Sigmoid colon (tissue), 7 donors: Measurements from ENCODE around the gene UTS2. TPM values are rescaled to one million over a fixed set of nuclear protein-coding genes. Genes with fewer than 3 reads are reported as not detected.

ENCODE experiments used
- DNase-seq: peaks from one replicate; pipeline ENCODE4 v3.0.0-alpha.2; 2019
- H3K27ac ChIP-seq, 4 donors: fragments of 200-600 bp; sonication (generic); one replicate each; pipeline ENCODE4 v1.5.1; 2016 to 2019; ENCODE audit warnings: mild to moderate bottlenecking in 1 of 4
- H3K27me3 ChIP-seq, 3 donors: fragments of 200-600 bp; sonication (generic); one replicate each; pipeline ENCODE4 v1.5.1; 2019; ENCODE audit warnings: mild to moderate bottlenecking in 1 of 3
- H3K36me3 ChIP-seq, 4 donors: fragments of 200-600 bp; sonication (generic); one replicate each; pipeline ENCODE4 v1.5.1; 2016 to 2019
- H3K4me1 ChIP-seq, 4 donors: fragments of 200-600 bp; sonication (generic); one replicate each; pipeline ENCODE4 v1.5.1; 2017 to 2019
- H3K4me3 ChIP-seq, 4 donors: fragments of 200-600 bp; sonication (generic); one replicate each; pipeline ENCODE4 v1.5.1; 2017 to 2019; ENCODE audit warnings: mild to moderate bottlenecking in 2 of 4, moderate library complexity in 1 of 4
- H3K9me3 ChIP-seq, 4 donors: fragments of 200-600 bp in 3 of 4; sonication (generic) in 3 of 4; one replicate each; pipeline versions ENCODE4 v1.5.1 to v1.6.1; 2013 to 2019
- EP300 ChIP-seq, 4 donors: sonication (generic); formaldehyde crosslinking; IDR thresholded peaks; one replicate each; pipeline ENCODE4 v1.6.1; 2017; ENCODE audit warnings: antibody characterized with exemption in 4 of 4
- POLR2A ChIP-seq, 2 donors: fragments of 450-650 bp; IDR thresholded peaks; one replicate each; pipeline ENCODE4 v1.6.1; 2016; ENCODE audit warnings: antibody characterized with exemption in 2 of 2, mild to moderate bottlenecking in 2 of 2, moderate library complexity in 2 of 2
- POLR2AphosphoS5 ChIP-seq, 4 donors: sonication (generic); formaldehyde crosslinking; IDR thresholded peaks; one replicate each; pipeline ENCODE4 v1.6.1; 2017; ENCODE audit warnings: antibody characterized with exemption in 4 of 4
- WGBS, 2 donors: extraction: QIAGEN DNeasy Blood & Tissue Kit; methylation state at CpG; one replicate each; pipeline ENCODE4 v1.1.7; 2013; 5-methylcytosine and 5-hydroxymethylcytosine counted together
- intact Hi-C: fragments of 100-400 bp; cut with DNase I; formaldehyde crosslinking; loops from one replicate; pipeline ENCODE4 v1.15.1; 2023
- polyA plus RNA-seq, 3 donors: library from polyadenylated mRNA; stranded (reverse); fragments of 200-250 nt; gene quantifications; one replicate each; pipeline ENCODE4 v1.2.3, GENCODE V29; 2013
- total RNA-seq, 4 donors: library from RNA; depleted of rRNA; stranded (reverse); fragments of >200 nt; gene quantifications; one replicate each; pipeline ENCODE4 v1.1.0, GENCODE V29; 2016
- TF ChIP-seq, protein P1 (sequence below), 4 experiments: fragments of 450-650 bp in 3 of 4; fragments of 200-600 bp in 1 of 4; IDR thresholded peaks; one replicate each; pipeline ENCODE4 v1.5.1; 2016 to 2019; ENCODE audit warnings: antibody characterized with exemption in 4 of 4, mild to moderate bottlenecking in 3 of 4, moderate library complexity in 2 of 4
- donor health status: healthy with polysubstance abuse.
- donor health status: Bipolar disorder and iron deficiency.
- donor health status: healthy.

Gene UTS2
- total and polyA plus RNA-seq, 7 donors, result 0.20 to 7.2 TPM; not detected in 5

DNA sequence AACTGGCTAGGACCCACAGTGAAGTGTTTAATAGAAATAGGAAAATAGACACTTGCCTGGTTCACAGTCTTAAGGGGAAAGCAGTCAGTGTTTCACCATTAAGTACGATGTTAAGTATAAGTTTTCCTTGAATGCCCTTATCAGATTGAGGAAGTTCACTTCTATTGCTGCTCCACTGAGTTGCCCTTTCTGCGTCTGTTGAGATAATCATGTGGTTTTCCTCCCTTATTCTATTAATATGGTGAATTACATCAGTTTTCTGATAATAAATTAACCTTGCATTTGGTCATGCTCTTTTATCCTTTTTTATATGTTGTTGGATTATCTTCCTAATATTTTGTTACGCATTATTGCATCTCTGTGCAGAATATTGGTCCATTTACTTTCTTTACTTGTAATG, 21.4 kb downstream of the UTS2 start:
- no peak for TF ChIP-seq POLR2A (IDR thresholded peaks at IDR 0.05)
- no peak for TF ChIP-seq EP300 (IDR thresholded peaks at IDR 0.05)
- TF ChIP-seq, protein P1, sequence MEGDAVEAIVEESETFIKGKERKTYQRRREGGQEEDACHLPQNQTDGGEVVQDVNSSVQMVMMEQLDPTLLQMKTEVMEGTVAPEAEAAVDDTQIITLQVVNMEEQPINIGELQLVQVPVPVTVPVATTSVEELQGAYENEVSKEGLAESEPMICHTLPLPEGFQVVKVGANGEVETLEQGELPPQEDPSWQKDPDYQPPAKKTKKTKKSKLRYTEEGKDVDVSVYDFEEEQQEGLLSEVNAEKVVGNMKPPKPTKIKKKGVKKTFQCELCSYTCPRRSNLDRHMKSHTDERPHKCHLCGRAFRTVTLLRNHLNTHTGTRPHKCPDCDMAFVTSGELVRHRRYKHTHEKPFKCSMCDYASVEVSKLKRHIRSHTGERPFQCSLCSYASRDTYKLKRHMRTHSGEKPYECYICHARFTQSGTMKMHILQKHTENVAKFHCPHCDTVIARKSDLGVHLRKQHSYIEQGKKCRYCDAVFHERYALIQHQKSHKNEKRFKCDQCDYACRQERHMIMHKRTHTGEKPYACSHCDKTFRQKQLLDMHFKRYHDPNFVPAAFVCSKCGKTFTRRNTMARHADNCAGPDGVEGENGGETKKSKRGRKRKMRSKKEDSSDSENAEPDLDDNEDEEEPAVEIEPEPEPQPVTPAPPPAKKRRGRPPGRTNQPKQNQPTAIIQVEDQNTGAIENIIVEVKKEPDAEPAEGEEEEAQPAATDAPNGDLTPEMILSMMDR (IDR thresholded peaks at IDR 0.05), result no peak
- no peak for TF ChIP-seq POLR2AphosphoS5 (IDR thresholded peaks at IDR 0.05)
- H3K9me3 ChIP-seq, result no peaks in the 10 kb centered on the region
- no peak overlapping the region for H3K4me3 ChIP-seq
- 59 to 75% methylated on average over 3 of the region's 3 CpGs for WGBS, 2 donors
- H3K4me1 ChIP-seq, result peaks cover 0 to 22% (median 5%) of the 10 kb centered on the region in 4 donors
- no peak for DNase-seq
- peaks cover 11 to 90% (median 29%) of the 10 kb centered on the region in 4 donors for H3K36me3 ChIP-seq
- H3K27ac ChIP-seq, result no peak overlapping the region
- intact Hi-C loops, result no loop called here
- H3K27me3 ChIP-seq, result no peaks in the 10 kb centered on the region

DNA sequence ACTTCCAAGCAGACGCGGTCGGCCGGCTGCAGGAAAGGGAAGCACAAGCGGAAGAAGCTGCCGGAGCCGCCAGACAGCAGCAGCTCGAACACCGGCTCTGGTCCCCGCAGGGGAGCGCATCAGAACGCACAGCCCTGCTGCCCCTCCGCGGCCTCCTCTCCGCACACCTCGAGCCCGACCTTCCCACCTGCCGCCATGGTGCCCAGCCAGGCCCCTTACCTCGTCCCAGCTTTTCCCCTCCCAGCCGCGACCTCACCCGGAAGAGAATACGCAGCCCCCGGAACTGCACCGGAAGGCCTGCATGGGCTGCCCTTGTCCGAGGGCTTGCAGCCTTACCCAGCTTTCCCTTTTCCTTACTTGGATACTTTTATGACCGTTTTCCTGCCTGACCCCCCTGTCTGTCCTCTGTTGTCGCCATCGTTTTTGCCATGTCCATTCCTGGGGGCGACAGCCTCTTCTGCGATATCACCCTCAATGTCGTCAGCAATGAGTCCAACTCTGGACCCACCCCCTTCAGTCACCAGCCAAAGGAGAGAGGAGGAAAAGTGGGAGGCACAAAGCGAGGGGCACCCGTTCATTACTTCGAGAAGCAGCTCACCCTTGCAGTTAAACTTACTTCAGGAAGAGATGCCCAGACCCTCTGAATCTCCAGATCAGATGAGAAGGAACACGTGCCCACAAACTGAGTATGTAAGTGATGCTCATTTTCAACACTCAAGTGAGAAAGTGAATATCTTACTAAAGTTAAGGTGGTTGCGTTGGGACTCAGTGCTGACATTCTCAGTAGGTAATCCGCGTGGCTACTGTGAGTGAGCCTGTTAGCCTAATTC, 25.5 kb downstream of the UTS2 start:
- 79 to 84% methylated on average over 39 of the region's 39 CpGs for WGBS, 2 donors
- Histone ChIP-seq H3K27me3 (no peaks in the 10 kb centered on the region), H3K27ac (peak overlapping the region in 2 of 4 donors; percentile 38 to 45), H3K36me3 (peaks cover 11 to 96% (median 27%) of the 10 kb centered on the region in 4 donors), H3K4me3 (peak overlapping the region in 3 of 4 donors; percentile 26 to 36 (median 33)), H3K9me3 (no peaks in the 10 kb centered on the region), H3K4me1 (peaks cover 0 to 11% (median 5%) of the 10 kb centered on the region in 4 donors)
- TF ChIP-seq POLR2AphosphoS5 (IDR thresholded peaks at IDR 0.05) (no peak), POLR2A (IDR thresholded peaks at IDR 0.05) (no peak), EP300 (IDR thresholded peaks at IDR 0.05) (no peak)
- TF ChIP-seq, protein P1 (IDR thresholded peaks at IDR 0.05), result no peak
- intact Hi-C loops, result no loop called here
- DNase-seq, result no peak

DNA sequence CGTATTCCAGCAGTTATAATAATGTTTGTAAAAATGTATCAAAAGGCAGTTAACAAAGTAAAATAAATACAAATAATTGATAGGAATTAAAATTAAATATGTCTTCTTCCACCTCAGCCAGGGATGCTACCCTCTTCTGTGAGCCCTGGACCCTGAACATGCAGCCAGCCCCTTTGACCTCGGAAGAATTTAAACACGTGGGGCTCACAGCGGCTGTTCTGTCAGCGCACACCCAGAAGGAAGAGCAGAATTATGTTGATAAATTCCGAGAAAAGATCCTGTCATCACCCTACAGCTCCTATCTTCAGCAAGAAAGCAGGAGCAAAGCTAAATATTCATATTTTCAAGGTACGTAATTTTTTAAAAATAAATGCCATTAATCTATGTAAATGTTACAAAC, 26.5 kb downstream of the UTS2 start:
- WGBS, 2 donors, result 79 to 83% methylated on average over 7 of the region's 7 CpGs
- Histone ChIP-seq H3K27me3 (no peaks in the 10 kb centered on the region), H3K27ac (no peak overlapping the region), H3K9me3 (no peaks in the 10 kb centered on the region), H3K36me3 (peaks cover 17 to 99% (median 29%) of the 10 kb centered on the region in 4 donors), H3K4me1 (peaks cover 0 to 11% (median 5%) of the 10 kb centered on the region in 4 donors), H3K4me3 (no peak overlapping the region)
- no peak for DNase-seq
- intact Hi-C loops, result no loop called here
- TF ChIP-seq EP300 (IDR thresholded peaks at IDR 0.05) (no peak), POLR2AphosphoS5 (IDR thresholded peaks at IDR 0.05) (no peak), POLR2A (IDR thresholded peaks at IDR 0.05) (no peak)
- TF ChIP-seq, protein P1 (IDR thresholded peaks at IDR 0.05), result no peak

DNA sequence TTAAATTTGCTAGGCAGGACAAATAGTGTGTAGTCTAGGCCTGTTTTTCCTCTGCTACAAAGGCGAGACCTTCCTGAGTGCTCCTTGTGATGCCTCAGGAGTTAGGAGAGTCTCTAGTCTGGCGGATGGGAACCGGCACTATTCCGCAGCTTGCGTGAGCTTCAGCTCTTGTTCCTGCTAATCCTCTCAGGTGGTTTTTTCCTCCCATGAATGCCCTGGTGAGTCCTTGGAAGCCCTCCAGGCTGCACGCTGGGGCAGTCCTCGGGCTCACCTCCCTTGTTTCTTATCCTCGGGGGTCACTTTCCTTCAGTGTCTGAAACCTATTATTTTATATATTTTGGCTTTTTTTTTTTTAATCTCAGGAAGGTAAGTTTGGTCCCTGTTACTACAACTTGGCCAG, 28.2 kb downstream of the UTS2 start:
- Histone ChIP-seq H3K36me3 (peaks cover 27 to 99% (median 38%) of the 10 kb centered on the region in 4 donors), H3K27me3 (no peaks in the 10 kb centered on the region), H3K9me3 (no peaks in the 10 kb centered on the region), H3K27ac (no peak overlapping the region), H3K4me1 (peaks cover 0 to 11% (median 5%) of the 10 kb centered on the region in 4 donors), H3K4me3 (no peak overlapping the region)
- intact Hi-C loops, result no loop called here
- 97% methylated on average over 8 of the region's 8 CpGs for WGBS, 2 donors
- DNase-seq, result no peak
- no peak for TF ChIP-seq EP300 (IDR thresholded peaks at IDR 0.05)

DNA sequence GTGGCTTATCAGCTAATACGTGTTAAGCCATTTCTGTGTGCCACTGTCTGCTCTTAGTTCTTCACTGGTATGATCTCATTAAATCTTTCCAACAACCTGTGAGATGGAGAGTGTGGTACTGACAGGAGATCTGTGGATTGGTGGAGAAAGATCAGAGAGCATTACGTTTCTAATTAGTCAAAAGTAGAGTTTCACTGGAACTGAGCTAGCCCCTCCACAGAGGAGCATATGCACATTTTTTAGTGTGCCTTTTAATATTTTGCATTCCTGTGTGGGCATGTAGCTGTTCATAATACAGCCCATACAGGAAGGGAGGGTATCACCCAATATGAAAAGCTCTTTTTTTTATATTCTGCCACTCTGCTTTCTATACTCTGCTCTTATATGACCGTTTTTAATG, 31.6 kb downstream of the UTS2 start:
- H3K36me3 ChIP-seq, result peaks cover 19 to 99% (median 42%) of the 10 kb centered on the region in 4 donors
- WGBS, 2 donors, result 92 to 93% methylated on average over 3 of the region's 3 CpGs

More for the DNA sequence above, 31.6 kb downstream of the UTS2 start:
- no peak for DNase-seq
- intact Hi-C loops, result no loop called here
- H3K4me3 ChIP-seq, result no peak overlapping the region
- H3K27me3 ChIP-seq, result no peaks in the 10 kb centered on the region
- H3K27ac ChIP-seq, result no peak overlapping the region
- H3K9me3 ChIP-seq, result no peaks in the 10 kb centered on the region
- TF ChIP-seq, protein P1 (IDR thresholded peaks at IDR 0.05), result no peak
- H3K4me1 ChIP-seq, result no peaks in the 10 kb centered on the region
